ENCODE data around the gene RNF144A.

DNA sequence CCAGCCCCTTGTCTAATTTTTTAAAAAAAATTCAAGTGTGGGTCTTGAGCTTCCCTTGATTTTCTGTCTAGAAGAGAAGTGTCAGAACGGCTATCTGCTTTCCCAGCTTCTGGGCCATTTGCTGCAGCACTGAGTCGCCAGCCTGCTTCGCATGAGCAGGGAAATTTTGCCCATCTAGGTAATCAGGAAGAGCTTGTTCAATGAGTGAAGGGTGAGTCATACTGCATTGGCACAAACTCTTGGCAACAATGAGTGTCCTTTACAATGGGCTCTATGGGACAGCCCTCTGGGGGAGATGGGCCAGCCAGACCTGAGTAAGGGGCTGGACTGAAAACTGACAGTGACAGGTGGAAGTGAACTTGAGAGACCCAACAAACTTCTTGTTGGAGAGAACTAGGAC is 2.4 kb upstream of the RNF144A start:
- TF ChIP-seq, protein P1, sequence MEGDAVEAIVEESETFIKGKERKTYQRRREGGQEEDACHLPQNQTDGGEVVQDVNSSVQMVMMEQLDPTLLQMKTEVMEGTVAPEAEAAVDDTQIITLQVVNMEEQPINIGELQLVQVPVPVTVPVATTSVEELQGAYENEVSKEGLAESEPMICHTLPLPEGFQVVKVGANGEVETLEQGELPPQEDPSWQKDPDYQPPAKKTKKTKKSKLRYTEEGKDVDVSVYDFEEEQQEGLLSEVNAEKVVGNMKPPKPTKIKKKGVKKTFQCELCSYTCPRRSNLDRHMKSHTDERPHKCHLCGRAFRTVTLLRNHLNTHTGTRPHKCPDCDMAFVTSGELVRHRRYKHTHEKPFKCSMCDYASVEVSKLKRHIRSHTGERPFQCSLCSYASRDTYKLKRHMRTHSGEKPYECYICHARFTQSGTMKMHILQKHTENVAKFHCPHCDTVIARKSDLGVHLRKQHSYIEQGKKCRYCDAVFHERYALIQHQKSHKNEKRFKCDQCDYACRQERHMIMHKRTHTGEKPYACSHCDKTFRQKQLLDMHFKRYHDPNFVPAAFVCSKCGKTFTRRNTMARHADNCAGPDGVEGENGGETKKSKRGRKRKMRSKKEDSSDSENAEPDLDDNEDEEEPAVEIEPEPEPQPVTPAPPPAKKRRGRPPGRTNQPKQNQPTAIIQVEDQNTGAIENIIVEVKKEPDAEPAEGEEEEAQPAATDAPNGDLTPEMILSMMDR (IDR thresholded peaks at IDR 0.05; ENCODE audit: low read depth, low read length), result no peak
- no peak for TF ChIP-seq POLR2A (IDR thresholded peaks at IDR 0.05; ENCODE audit: extremely low read depth, insufficient read length)
- TF ChIP-seq, protein P2, sequence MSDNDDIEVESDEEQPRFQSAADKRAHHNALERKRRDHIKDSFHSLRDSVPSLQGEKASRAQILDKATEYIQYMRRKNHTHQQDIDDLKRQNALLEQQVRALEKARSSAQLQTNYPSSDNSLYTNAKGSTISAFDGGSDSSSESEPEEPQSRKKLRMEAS (IDR thresholded peaks at IDR 0.05; ENCODE audit: low read depth, low read length), result no peak

All from NB4 (cell line).